T-helper 1 cell treated with Interleukin-12 subunit alpha and Interleukin-12 subunit beta and Interleukin-4 antibody, amounts not matched to agents 30 ng/mL and 1 ng/mL, for 36 hours (primary cell): ENCODE measurements around the gene GOLGA2. TPM values are rescaled to one million over a fixed set of nuclear protein-coding genes. Genes with fewer than 3 reads are reported as not detected.
"Not testable (repeated sequence)": the region's sequence is repeated elsewhere in the genome, so short reads cannot be mapped to it uniquely, and the experiment has no call there.

ENCODE experiments used
- intact Hi-C: fragments of 100-400 bp; cut with micrococcal nuclease; formaldehyde crosslinking; loops from one replicate; pipeline ENCODE4 v1.15.1; 2024
- total RNA-seq: library from RNA; stranded (reverse); gene quantifications from 2 replicates; pipeline ENCODE4 v1.2.3, GENCODE V29; 2022

GOLGA2 gene
- total RNA-seq, 1 donor from 2014 or later: 63.9 TPM

GRCh38 chr9:128243215-128244018, 32.4 kb downstream of the GOLGA2 start:
- intact Hi-C loops: no loop called here

GRCh38 chr9:128242828-128243214, 33.0 kb downstream of the GOLGA2 start:
- intact Hi-C loops: no loop called here

- intact Hi-C loops: no loop called here
Observed at GRCh38 chr9:128242124-128242523, 33.7 kb downstream of the GOLGA2 start.

GRCh38 chr9:128233817-128234406, 41.9 kb downstream of the GOLGA2 start:
- intact Hi-C loops: no loop called here

GRCh38 chr9:128232528-128233428, 43.0 kb downstream of the GOLGA2 start:
- intact Hi-C loops: no loop called here

GRCh38 chr9:128231638-128232527, 43.9 kb downstream of the GOLGA2 start:
- intact Hi-C loops: no loop called here

- intact Hi-C loops: not testable (repeated sequence)
Observed at GRCh38 chr9:128230897-128231296, 44.9 kb downstream of the GOLGA2 start.

- intact Hi-C loops: no loop called here
Observed at GRCh38 chr9:128226412-128226801, 49.4 kb downstream of the GOLGA2 start.

- intact Hi-C loops: no loop called here
Observed at GRCh38 chr9:128225770-128226411, 49.9 kb downstream of the GOLGA2 start.

- intact Hi-C loops: no loop called here
Observed at GRCh38 chr9:128224877-128225276, 50.9 kb downstream of the GOLGA2 start.

- intact Hi-C loops: no loop called here
Observed at GRCh38 chr9:128222880-128223670, 52.7 kb downstream of the GOLGA2 start.

GRCh38 chr9:128222026-128222425, 53.8 kb downstream of the GOLGA2 start:
- intact Hi-C loops: no loop called here

GRCh38 chr9:128219831-128220230, 56.0 kb downstream of the GOLGA2 start:
- intact Hi-C loops: loop anchor here (2.0 kb wide), 3 partner anchors 29 to 651 kb away; partner anchors contain the start of genes CIZ1 and NAIF1

GRCh38 chr9:128218518-128219389, 57.1 kb downstream of the GOLGA2 start:
- intact Hi-C loops: loop anchor here (1.0 to 2.0 kb wide), 13 partner anchors 15 to 818 kb away; partner anchors contain the start of genes BBLN, CIZ1, COQ4 and DNM1

- intact Hi-C loops: loop anchor here (1.0 to 2.0 kb wide), 13 partner anchors 15 to 818 kb away; partner anchors contain the start of genes BBLN, CIZ1, COQ4 and DNM1
Observed at GRCh38 chr9:128218172-128218517, 57.7 kb downstream of the GOLGA2 start.

GRCh38 chr9:128216781-128217553, 58.8 kb downstream of the GOLGA2 start:
- intact Hi-C loops: no loop called here
